Measurements from ENCODE around the gene SAMD3. TPM values are rescaled to one million over a fixed set of nuclear protein-coding genes. Genes with fewer than 3 reads are reported as not detected.
"Not testable (repeated sequence)": the region's sequence is repeated elsewhere in the genome, so short reads cannot be mapped to it uniquely, and the experiment has no call there.

SAMD3 gene
- total RNA-seq, 1 donor from 2014 or later, result 57.6 TPM

GRCh38 chr6:130182466-130182865 is 40.3 kb downstream of the SAMD3 start:
- intact Hi-C loops (cut with micrococcal nuclease), result no loop called here

GRCh38 chr6:130178692-130179091 is 44.1 kb downstream of the SAMD3 start:
- intact Hi-C loops (cut with micrococcal nuclease), result no loop called here

GRCh38 chr6:130176378-130176777 is 46.4 kb downstream of the SAMD3 start:
- intact Hi-C loops (cut with micrococcal nuclease), result no loop called here

DNA sequence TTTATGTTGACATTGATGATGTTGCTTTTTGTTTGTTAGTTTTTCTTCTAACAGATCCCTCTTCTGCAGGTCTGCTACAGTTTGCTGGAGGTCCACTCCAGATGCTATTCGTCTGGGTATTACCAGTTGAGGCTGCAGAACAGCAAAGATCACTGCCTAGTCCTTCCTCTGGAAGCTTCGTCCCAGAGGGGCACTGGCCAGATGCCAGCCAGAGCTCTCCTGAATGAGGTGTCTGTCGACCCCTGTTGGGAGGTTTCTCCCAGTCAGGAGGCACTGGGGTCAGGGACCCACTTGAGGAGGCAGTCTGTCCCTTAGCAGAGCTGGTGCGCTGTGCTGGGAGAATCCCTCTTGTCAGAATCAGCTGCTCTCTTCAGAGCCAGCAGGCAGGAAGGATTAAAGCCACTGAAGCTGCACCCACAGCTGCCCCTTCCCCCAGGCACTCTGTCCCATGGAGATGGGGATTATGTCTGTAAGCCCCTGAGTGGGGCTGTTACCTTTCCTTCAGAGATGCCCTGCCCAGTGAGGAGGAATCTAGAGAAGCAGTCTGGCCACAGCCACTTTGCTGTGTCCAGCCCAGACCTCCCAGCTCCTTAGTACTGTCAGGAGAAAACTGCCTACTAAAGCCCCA is 49.3 kb downstream of the SAMD3 start:
- intact Hi-C loops (cut with micrococcal nuclease), result not testable (repeated sequence)

DNA sequence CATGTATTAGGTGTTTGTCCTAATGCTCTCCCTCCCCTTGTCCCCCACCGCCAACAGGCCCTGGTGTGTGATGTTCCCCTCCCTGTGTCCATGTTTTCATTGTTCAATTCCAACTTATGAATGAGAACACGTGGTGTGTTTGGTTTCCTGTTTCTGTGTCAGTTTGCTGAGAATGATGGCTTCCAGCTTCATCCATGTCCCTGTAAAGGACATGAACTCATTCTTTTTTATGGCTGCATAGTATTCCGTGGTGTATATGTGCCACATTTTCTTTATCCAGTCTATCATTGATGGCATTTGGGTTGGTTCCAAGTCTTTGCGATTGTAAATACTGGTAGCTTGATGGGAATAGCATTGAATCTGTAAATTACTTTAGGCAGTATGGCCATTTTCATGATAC is 52.6 kb downstream of the SAMD3 start:
- intact Hi-C loops (cut with micrococcal nuclease), result not testable (repeated sequence)

DNA sequence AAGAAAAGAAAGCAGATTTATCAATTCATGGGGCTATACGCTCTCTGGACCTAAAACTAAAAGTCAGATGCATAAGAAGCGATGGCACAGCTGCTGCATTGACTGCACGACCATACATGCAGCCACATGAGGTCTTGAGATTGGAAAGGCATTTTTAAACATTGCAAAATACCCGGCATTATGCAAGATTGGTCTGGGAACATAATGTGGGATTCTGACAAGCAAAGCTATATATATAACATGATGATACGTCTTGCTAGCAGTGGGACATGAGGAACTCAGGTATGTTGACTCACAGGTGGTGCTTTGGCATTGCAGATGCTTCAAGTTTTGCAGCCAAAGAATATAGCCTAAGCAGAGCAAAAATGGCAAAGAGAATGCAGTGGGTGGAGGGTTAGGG is 55.1 kb downstream of the SAMD3 start:
- intact Hi-C loops (cut with micrococcal nuclease), result no loop called here

- intact Hi-C loops (cut with micrococcal nuclease), result no loop called here
These were observed 58.5 kb downstream of the SAMD3 start for GRCh38 chr6:130164251-130164650.

DNA sequence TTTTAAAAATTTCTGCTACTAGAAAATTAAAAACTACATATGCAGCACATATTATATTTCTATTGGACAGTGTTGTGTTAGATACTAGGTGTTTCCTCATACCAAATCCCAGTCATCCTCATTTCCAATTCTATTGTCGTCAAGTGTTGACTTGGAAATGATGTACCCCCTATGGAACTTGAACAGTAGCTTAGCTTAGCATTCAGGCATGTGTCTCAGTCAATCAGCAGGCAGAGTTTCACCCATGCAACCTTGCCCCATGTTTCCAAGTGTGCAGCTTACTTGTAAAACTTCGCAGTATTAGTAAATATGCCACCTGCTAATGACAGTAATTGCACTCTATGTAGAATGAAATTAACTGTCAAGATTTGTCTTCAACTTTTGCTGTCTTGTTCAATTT is 59.5 kb downstream of the SAMD3 start:
- intact Hi-C loops (cut with micrococcal nuclease), result no loop called here

DNA sequence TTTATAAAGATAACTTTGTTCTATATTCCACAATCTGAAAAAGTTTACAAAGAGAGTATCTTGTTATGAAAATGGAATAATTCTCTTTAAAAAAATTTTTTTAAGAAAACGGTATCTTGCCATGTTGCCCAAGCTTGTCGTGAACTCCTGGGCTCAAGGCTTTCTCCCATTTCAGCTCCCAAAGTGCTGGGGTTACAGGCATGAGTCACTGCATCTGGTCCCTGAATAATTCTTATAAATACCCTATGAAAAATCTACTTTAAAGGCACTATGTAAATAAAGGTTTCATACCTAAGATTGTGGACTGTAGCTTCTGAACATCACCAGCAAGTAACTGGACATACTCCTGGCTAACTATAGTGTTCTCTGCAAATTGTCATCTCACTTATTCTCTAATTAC is 60.3 kb downstream of the SAMD3 start:
- intact Hi-C loops (cut with micrococcal nuclease), result no loop called here

- intact Hi-C loops (cut with micrococcal nuclease), result no loop called here
These were observed 60.9 kb downstream of the SAMD3 start for GRCh38 chr6:130161683-130162404.

GRCh38 chr6:130159956-130160355 is 62.8 kb downstream of the SAMD3 start:
- intact Hi-C loops (cut with micrococcal nuclease), result no loop called here

GRCh38 chr6:130158548-130158947 is 64.2 kb downstream of the SAMD3 start:
- intact Hi-C loops (cut with micrococcal nuclease), result no loop called here

DNA sequence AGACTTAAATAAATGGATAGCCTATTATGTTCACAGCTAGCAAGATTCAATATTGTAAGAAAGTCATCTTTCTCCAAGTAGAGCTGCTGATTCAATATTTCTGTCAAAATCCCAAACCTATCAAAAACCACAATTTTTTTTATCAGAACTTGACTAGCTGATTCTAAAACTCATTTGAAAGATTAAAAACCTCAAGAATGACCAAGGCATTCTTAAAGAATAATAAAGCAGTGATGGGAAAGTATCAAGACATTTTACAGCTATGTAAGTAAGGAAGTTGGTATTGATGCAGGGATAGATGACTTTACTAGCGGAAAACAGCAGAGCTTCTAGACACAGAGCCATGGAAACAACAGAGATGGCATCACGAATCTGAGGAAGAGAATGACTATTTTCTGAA is 64.7 kb downstream of the SAMD3 start:
- intact Hi-C loops (cut with micrococcal nuclease), result no loop called here

DNA sequence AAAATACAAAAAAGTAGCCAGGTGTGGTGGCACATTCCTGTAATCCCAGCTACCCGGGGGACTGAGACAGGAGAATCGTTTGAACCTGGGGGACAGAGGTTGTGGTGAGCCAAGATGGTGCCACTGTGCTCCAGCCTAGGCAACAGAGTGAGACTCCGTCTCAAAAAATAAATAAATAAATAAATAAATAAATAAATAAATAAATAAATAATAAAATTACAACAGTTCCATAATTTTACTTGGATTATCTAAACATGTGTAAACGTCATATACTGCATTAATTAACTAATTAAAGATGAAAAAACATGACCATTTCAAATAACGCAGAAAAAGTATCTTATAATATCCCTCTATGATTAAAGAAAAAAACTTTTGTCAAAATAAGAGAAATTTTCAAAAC is 65.8 kb downstream of the SAMD3 start:
- intact Hi-C loops (cut with micrococcal nuclease), result no loop called here

DNA sequence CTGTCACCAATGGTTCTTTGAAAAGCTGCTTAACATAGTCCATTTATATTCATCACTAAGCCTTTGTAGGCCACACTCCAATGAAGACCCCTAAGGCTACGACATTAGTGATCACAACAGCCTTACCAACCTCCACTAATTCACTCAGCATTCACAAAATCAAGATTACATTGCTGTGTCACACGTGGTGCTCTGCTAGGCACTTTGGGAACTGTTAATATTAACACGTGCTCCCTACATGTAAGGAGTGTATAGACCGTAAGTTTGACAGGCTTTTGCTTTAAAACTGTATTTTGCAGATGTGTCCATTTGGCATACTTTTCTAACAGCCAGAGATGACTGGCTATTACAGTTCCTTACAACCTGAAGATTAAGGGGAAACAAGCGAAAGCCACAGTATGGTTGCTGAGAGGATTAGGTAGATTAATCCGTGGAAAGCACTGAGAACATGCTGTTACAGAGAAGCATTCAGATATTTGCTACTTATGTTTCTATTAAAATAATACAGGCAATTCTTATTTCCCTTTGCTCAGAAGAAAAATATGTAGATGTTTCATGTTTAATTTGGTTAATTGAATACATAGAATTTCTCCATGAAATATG is 69.7 kb downstream of the SAMD3 start:
- intact Hi-C loops (cut with micrococcal nuclease), result no loop called here

DNA sequence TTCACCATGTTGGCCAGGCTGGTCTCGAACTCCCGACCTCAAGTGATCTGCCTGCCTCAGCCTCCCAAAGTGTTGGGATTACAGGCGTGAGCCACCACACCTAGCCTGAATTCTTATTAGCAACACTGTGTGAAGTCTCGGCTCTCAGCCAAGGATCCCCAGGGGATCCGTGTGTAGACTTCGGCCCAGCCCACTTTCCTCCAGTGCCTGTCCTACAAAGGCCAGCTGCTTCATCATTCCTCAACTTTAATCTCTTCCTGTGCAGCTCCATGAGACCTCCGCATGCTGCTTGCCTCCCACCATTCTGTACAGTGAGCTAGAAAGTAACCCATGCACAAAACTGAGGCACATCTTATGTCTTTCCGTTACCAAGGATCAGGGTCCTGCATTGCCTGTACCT is 71.8 kb downstream of the SAMD3 start:
- intact Hi-C loops (cut with micrococcal nuclease), result no loop called here

- intact Hi-C loops (cut with micrococcal nuclease), result not testable (repeated sequence)
These were observed 73.7 kb downstream of the SAMD3 start for GRCh38 chr6:130149016-130149415.

GRCh38 chr6:130148181-130148580 is 74.6 kb downstream of the SAMD3 start:
- intact Hi-C loops (cut with micrococcal nuclease), result loop anchor here (1.0 kb wide), 1 partner anchor 134 kb away; no protein-coding TSS in a partner anchor

DNA sequence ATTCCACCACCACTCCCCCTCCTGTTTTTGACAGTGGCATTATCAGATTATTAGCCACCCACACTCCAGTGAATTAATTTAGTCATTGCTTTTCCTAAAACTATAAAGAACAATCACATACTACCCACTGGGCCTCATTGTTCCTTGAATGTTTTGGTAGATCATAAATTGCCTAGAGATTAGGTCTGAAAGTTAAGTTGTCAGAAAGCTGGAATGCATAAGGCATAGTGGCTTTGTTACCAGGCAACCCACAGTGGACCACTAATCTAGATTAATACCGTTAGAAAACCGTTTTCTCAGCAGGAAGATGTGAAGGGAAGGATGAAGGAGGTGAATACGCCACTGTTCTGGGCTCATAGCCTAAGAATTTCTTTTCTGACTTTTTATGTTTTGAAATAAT is 75.6 kb downstream of the SAMD3 start:
- intact Hi-C loops (cut with micrococcal nuclease), result no loop called here

GRCh38 chr6:130143709-130144108 is 79.0 kb downstream of the SAMD3 start:
- intact Hi-C loops (cut with micrococcal nuclease), result no loop called here

DNA sequence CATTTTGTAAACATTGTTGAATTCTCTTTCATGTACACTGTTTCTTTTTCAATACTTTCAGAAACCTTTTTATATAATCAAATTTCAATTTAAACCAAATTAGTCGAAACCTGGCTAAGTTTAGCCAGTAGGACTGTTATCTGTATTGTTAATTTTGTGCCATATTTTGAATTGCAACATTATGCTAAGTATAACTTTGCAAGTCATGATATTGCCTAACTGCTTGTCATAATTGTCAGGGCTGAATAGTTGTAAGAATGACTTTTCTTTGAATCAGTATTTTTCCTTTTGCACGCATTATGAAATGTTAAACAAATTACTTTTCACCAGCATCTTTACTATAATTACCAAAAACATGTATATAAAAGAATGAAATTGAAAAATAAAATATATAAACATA is 82.7 kb downstream of the SAMD3 start:
- intact Hi-C loops (cut with micrococcal nuclease), result no loop called here

DNA sequence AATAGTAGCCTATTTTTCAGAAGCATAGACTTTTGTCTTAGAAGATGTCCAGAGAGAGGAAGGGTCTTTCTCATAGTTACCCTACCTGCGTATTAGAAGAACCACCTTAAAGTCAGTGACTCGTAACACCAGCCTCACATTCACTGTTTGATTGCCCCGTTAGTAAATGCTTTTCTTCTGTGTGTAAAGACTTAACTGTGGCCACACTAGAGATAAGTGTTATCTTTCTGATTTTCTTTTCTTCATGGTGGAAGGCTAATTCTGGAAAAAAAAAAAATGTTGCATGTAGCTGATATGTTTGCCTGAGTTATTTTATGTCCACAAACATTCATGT is 83.9 kb downstream of the SAMD3 start:
- intact Hi-C loops (cut with micrococcal nuclease), result loop anchor here (1.0 to 2.0 kb wide), 4 partner anchors 44 to 648 kb away; no protein-coding TSS in a partner anchor
